Testis (tissue), 3 donors: ENCODE data around the gene AAR2. TPM values are rescaled to one million over a fixed set of nuclear protein-coding genes. Genes with fewer than 3 reads are reported as not detected.

Source experiments
- DNase-seq: peaks from one replicate; pipeline ENCODE4 v3.0.0-alpha.2; 2019
- H3K27ac ChIP-seq, 2 donors: fragments of 200-600 bp; sonication (generic); one replicate each; pipeline ENCODE4 v1.5.1; 2019
- H3K27me3 ChIP-seq: fragments of 200-600 bp; sonication (generic); one replicate; pipeline ENCODE4 v1.5.1; 2019
- H3K36me3 ChIP-seq: fragments of 200-600 bp; sonication (generic); one replicate; pipeline ENCODE4 v1.5.1; 2017; ENCODE audit warnings: low read depth; ENCODE audit errors: missing control alignments
- H3K4me1 ChIP-seq: fragments of 200-600 bp; sonication (generic); one replicate; pipeline ENCODE4 v1.5.1; 2019
- H3K4me3 ChIP-seq, 2 donors: fragments of 200-600 bp; sonication (generic); one replicate each; pipeline ENCODE4 v1.5.1; 2017 to 2019
- H3K9me3 ChIP-seq: fragments of 200-600 bp; sonication (generic); one replicate; pipeline ENCODE4 v1.5.1; 2017
- CTCF ChIP-seq, 3 experiments: fragments of 450-650 bp in 2 of 3; fragments of 200-600 bp in 1 of 3; sonication (generic) in 1 of 3; IDR thresholded peaks; one replicate each; pipeline ENCODE4 v1.5.1; 2016 to 2019; ENCODE audit warnings: antibody characterized with exemption in 3 of 3, mild to moderate bottlenecking in 2 of 3, moderate library complexity in 1 of 3
- POLR2A ChIP-seq: fragments of 450-650 bp; IDR thresholded peaks from one replicate; pipeline ENCODE4 v1.6.1; 2017; ENCODE audit warnings: antibody characterized with exemption, mild to moderate bottlenecking, moderate library complexity
- WGBS, 2 donors: methylation state at CpG; one replicate each; pipeline ENCODE4 v1.1.5; 2018; 5-methylcytosine and 5-hydroxymethylcytosine counted together
- intact Hi-C: fragments of 100-400 bp; cut with DNase I; formaldehyde crosslinking; loops from one replicate; pipeline ENCODE4 v1.15.1; 2023; ENCODE audit warnings: low total_unique reads
- polyA plus RNA-seq: library from polyadenylated mRNA; stranded (reverse); fragments of 350-450 nt; fragmentation: Illumina TruSeq; extraction: RNeasy Lipid Tissue Mini Kit (QIAGEN cat#74804); gene quantifications from one replicate; pipeline ENCODE4 v1.2.3, GENCODE V29; 2014; ENCODE audit warnings: low read depth, low replicate concordance; ENCODE audit not compliant: insufficient read depth
- total RNA-seq, 2 donors: library from RNA; depleted of rRNA; stranded (reverse); fragments of >200 nt; gene quantifications; one replicate each; pipeline ENCODE4 v1.2.3, GENCODE V29; 2016

The AAR2 gene
- total and polyA plus RNA-seq, 3 donors from 2014 or later, result 38.7 to 47.0 (median 38.7) TPM

DNA sequence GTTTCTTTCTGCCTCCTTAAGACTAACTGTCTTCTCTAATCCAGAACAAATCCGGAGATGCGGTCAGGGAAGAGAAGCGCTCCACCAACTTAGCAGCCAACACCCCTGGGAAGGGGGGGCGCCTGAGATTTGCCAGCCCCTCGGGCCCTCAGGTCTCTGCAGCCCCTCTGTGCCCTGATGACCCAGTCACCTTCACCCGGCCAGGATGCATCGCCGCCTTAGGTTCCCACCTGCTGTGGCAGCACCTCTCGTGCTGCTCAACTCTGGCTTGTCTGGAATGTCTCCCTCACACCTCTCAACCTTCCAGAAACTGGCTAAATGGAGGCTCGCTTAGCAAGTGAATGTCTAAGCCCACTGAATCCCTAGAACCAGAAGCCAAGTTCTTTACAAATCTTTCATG lies 28.0 kb upstream of the AAR2 start:
- DNase-seq, result no peak
- no peaks in the 10 kb centered on the region for H3K9me3 ChIP-seq
- no peaks in the 10 kb centered on the region for H3K4me1 ChIP-seq
- no peaks in the 10 kb centered on the region for H3K36me3 ChIP-seq
- no peak overlapping the region for H3K27ac ChIP-seq
- intact Hi-C loops, result loop anchor here (10.0 kb wide), 1 partner anchor 227 kb away; no protein-coding TSS in a partner anchor
- WGBS, 2 donors, result 88% methylated on average over 10 of the region's 10 CpGs
- no peaks in the 10 kb centered on the region for H3K27me3 ChIP-seq
- TF ChIP-seq CTCF (IDR thresholded peaks at IDR 0.05) (no peak), POLR2A (no peak)
- no peak overlapping the region for H3K4me3 ChIP-seq

DNA sequence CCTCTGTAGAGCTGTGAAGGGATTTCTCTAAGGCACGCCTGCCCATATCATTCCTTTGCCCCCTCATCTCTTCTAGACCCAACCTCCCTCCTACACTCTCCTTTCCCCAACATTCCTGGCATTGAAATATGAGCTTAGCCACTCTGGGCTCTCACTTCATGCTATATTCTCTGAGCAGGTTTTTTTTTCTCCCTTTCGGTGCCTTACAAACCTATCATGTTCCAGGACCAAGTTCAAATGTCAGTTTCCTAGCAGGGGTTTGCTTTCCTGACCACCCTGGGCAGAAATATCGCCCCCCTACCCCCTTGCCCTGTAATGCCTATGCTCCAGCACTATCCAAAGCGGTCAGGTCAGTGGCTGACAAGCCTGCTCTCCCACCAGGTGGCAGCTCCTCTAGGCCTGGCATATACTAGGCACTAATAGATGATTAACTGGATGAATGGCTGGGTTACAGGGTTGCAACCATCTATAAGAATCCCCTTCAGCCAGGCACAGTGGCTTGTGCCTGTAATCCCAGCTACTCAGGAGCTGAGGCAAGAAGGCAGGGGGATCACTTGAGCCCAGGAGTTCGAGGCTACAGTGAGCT lies 25.7 kb upstream of the AAR2 start:
- Histone ChIP-seq H3K27ac (no peak overlapping the region), H3K36me3 (no peaks in the 10 kb centered on the region), H3K27me3 (no peaks in the 10 kb centered on the region), H3K4me1 (no peaks in the 10 kb centered on the region), H3K4me3 (no peak overlapping the region), H3K9me3 (no peaks in the 10 kb centered on the region)
- intact Hi-C loops, result no loop called here
- DNase-seq, result no peak
- TF ChIP-seq POLR2A, result no peak
- 86 to 90% methylated on average over 5 of the region's 5 CpGs for WGBS, 2 donors

DNA sequence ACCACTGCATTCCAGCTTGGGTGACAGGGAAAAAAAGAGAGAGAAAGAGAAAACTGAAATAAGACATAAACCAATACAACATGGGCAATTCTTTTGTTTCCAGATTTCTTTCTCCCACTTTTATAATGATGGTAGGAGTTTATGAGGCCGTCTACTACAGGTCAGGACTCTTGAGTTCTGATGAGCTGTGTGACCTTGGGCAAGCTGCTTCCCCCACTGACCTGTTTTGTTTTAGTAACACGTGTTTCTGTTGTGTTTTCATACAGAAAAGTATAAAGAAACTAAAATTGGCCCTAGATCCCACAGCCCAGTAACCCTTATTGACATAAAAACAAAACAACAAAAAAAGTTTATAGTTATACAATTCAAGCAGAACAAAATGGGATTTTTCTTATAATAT lies 22.9 kb upstream of the AAR2 start:
- H3K27me3 ChIP-seq, result no peaks in the 10 kb centered on the region
- intact Hi-C loops, result no loop called here
- H3K27ac ChIP-seq, result no peak overlapping the region
- no peak for TF ChIP-seq CTCF (IDR thresholded peaks at IDR 0.05)
- no peak for TF ChIP-seq POLR2A
- WGBS, 2 donors, result 41 to 45% methylated on average over 2 of the region's 2 CpGs
- H3K4me3 ChIP-seq, result no peak overlapping the region
- no peaks in the 10 kb centered on the region for H3K4me1 ChIP-seq
- no peaks in the 10 kb centered on the region for H3K36me3 ChIP-seq
- no peak for DNase-seq
- no peaks in the 10 kb centered on the region for H3K9me3 ChIP-seq

DNA sequence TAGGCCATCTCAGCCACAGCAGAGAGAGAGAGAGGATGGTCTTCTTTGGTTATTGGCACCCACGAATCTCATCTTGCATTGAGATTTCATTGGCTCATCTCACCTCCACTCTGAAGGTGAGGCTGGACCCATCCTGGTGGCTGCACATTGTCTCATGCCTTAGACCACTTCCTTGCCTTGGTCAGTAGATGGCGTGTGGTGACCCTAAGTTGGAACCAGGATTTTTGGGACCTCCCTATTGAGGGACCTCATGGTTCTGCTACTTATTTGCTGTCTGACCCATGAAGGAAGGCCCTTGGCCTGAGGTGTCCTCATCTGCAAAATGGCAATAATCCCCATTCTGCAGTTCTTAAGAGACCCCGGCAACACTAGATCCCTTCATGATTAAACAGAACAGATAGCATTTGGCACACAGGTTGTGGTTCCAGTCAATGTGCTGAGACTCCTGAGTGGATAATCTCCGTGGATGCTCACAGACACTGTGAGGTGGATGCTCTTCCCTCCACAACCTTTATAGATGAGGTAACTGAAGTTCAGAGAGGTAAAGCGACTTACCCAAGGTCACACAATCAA lies 21.5 kb upstream of the AAR2 start:
- no peak for TF ChIP-seq POLR2A
- peak; percentile 22 to 42 (median 31) for TF ChIP-seq CTCF (IDR thresholded peaks at IDR 0.05)
- H3K4me1 ChIP-seq, result no peaks in the 10 kb centered on the region
- H3K27me3 ChIP-seq, result no peaks in the 10 kb centered on the region
- no peak overlapping the region for H3K27ac ChIP-seq
- intact Hi-C loops, result no loop called here
- H3K9me3 ChIP-seq, result no peaks in the 10 kb centered on the region
- peak; percentile 21 for DNase-seq
- H3K4me3 ChIP-seq, result no peak overlapping the region
- 64 to 79% methylated on average over 4 to 5 of the region's 5 CpGs for WGBS, 2 donors
- no peaks in the 10 kb centered on the region for H3K36me3 ChIP-seq

GRCh38 chr20:36215778-36216177 lies 20.5 kb upstream of the AAR2 start:
- Histone ChIP-seq H3K36me3 (no peaks in the 10 kb centered on the region), H3K9me3 (no peaks in the 10 kb centered on the region), H3K4me3 (no peak overlapping the region), H3K4me1 (no peaks in the 10 kb centered on the region), H3K27me3 (no peaks in the 10 kb centered on the region), H3K27ac (no peak overlapping the region)
- intact Hi-C loops, result no loop called here
- DNase-seq, result no peak
- TF ChIP-seq CTCF (IDR thresholded peaks at IDR 0.05), result no peak
- no peak for TF ChIP-seq POLR2A
- WGBS, 2 donors, result 89 to 95% methylated on average over 4 of the region's 4 CpGs
